H9 (cell line): ENCODE results near the gene DAPK2. TPM values are rescaled to one million over a fixed set of nuclear protein-coding genes. Genes with fewer than 3 reads are reported as not detected.

ENCODE experiments used
- DNase-seq: peaks from one replicate; pipeline ENCODE4 v3.0.0-alpha.2; 2017
- H2AFZ ChIP-seq: one replicate; pipeline ENCODE4 v1.6.1; 2013; ENCODE audit warnings: mild to moderate bottlenecking, low read length, control low read depth, moderate library complexity
- H2AK5ac ChIP-seq: 2 replicates; pipeline ENCODE4 v1.6.1; 2013; ENCODE audit warnings: low read length, control low read depth, mixed read lengths; ENCODE audit not compliant: insufficient read length
- H2BK120ac ChIP-seq: one replicate; pipeline ENCODE4 v1.6.1; 2013; ENCODE audit warnings: low read depth, mild to moderate bottlenecking, low read length, control low read depth, inconsistent platforms; ENCODE audit not compliant: poor library complexity, severe bottlenecking
- H2BK12ac ChIP-seq: 2 replicates; pipeline ENCODE4 v1.6.1; 2013; ENCODE audit warnings: low read length, control low read depth, mixed read lengths, low read depth; ENCODE audit not compliant: insufficient read length
- H2BK15ac ChIP-seq: 2 replicates; pipeline ENCODE4 v1.6.1; 2013; ENCODE audit warnings: low read depth, low read length, control low read depth
- H2BK20ac ChIP-seq: one replicate; pipeline ENCODE4 v1.6.1; 2013; ENCODE audit warnings: low read depth, mild to moderate bottlenecking, low read length, control low read depth, inconsistent platforms; ENCODE audit not compliant: poor library complexity, severe bottlenecking
- H2BK5ac ChIP-seq: 2 replicates; pipeline ENCODE4 v1.6.1; 2013; ENCODE audit warnings: low read length, control low read depth, mixed read lengths; ENCODE audit not compliant: insufficient read length
- H3K14ac ChIP-seq: 2 replicates; pipeline ENCODE4 v1.6.1; 2013; ENCODE audit warnings: low read length, control low read depth; ENCODE audit not compliant: insufficient read depth
- H3K18ac ChIP-seq: 2 replicates; pipeline ENCODE4 v1.6.1; 2013; ENCODE audit warnings: low read depth, mild to moderate bottlenecking, mixed read lengths, low read length, control low read depth; ENCODE audit not compliant: insufficient read length
- H3K23ac ChIP-seq: 2 replicates; pipeline ENCODE4 v1.6.1; 2013; ENCODE audit warnings: low read length, control low read depth, mixed read lengths, low read depth; ENCODE audit not compliant: insufficient read length
- H3K23me2 ChIP-seq: 2 replicates; pipeline ENCODE4 v1.6.1; 2013; ENCODE audit warnings: low read depth, mild to moderate bottlenecking, mixed read lengths, low read length, control low read depth; ENCODE audit not compliant: insufficient read length, poor library complexity, severe bottlenecking
- H3K27ac ChIP-seq: 2 replicates; pipeline ENCODE4 v1.5.1; 2013; ENCODE audit warnings: low read length, control low read depth, mixed read lengths, low read depth; ENCODE audit not compliant: insufficient read length
- H3K27me3 ChIP-seq: 2 replicates; pipeline ENCODE4 v1.6.1; 2013; ENCODE audit warnings: low read length, control low read depth, inconsistent platforms; ENCODE audit not compliant: insufficient read depth
- H3K4ac ChIP-seq: 2 replicates; pipeline ENCODE4 v1.6.1; 2013; ENCODE audit warnings: low read depth, mild to moderate bottlenecking, control low read depth, inconsistent platforms, low read length, moderate library complexity
- H3K4me1 ChIP-seq: 2 replicates; pipeline ENCODE4 v1.6.1; 2013; ENCODE audit warnings: low read length, control low read depth, inconsistent platforms; ENCODE audit not compliant: insufficient read depth
- H3K4me2 ChIP-seq: 2 replicates; pipeline ENCODE4 v1.6.1; 2013; ENCODE audit warnings: low read length, control low read depth, mixed read lengths; ENCODE audit not compliant: insufficient read length, insufficient read depth
- H3K56ac ChIP-seq: 2 replicates; pipeline ENCODE4 v1.6.1; 2013; ENCODE audit warnings: low read depth, mild to moderate bottlenecking, mixed read lengths, low read length, control low read depth; ENCODE audit not compliant: insufficient read length
- H3K79me1 ChIP-seq: 2 replicates; pipeline ENCODE4 v1.6.1; 2013; ENCODE audit warnings: low read depth, mild to moderate bottlenecking, moderate library complexity, low read length, control low read depth, inconsistent platforms; ENCODE audit not compliant: insufficient read depth, poor library complexity, severe bottlenecking
- H3K79me2 ChIP-seq: 2 replicates; pipeline ENCODE4 v1.6.1; 2013; ENCODE audit warnings: low read length, control low read depth, inconsistent platforms; ENCODE audit not compliant: insufficient read depth
- H3K9ac ChIP-seq: 2 replicates; pipeline ENCODE4 v1.6.1; 2013; ENCODE audit warnings: low read length, control low read depth, mixed read lengths; ENCODE audit not compliant: insufficient read length; ENCODE audit errors: extremely low read depth
- H3K9me3 ChIP-seq: one replicate; pipeline ENCODE4 v1.6.1; 2013; ENCODE audit warnings: low read depth, low read length, inconsistent platforms; ENCODE audit not compliant: control insufficient read depth
- H3T11ph ChIP-seq: one replicate; pipeline ENCODE4 v1.6.1; 2013; ENCODE audit warnings: mild to moderate bottlenecking, low read length, control low read depth, inconsistent platforms
- H4K20me1 ChIP-seq: one replicate; pipeline ENCODE4 v1.6.1; 2013; ENCODE audit not compliant: control insufficient read depth, insufficient read length, insufficient read depth
- H4K5ac ChIP-seq: 2 replicates; pipeline ENCODE4 v1.6.1; 2013; ENCODE audit warnings: low read depth, mild to moderate bottlenecking, mixed read lengths, low read length, control low read depth; ENCODE audit not compliant: insufficient read length
- H4K8ac ChIP-seq: replicated peaks from 2 replicates; pipeline ENCODE4 v1.6.1; 2013; ENCODE audit warnings: low read length, control low read depth, mixed read lengths, low read depth; ENCODE audit not compliant: insufficient read length
- H4K91ac ChIP-seq: 2 replicates; pipeline ENCODE4 v1.6.1; 2013; ENCODE audit warnings: low read depth, mild to moderate bottlenecking, moderate library complexity, mixed read lengths, low read length, control low read depth; ENCODE audit not compliant: insufficient read length
- H3K27ac Mint-ChIP-seq, 3 experiments: 2 replicates in 2 of 3; 3 replicates in 1 of 3; pipeline ENCODE4 v1.8.0; 2020 to 2021; ENCODE audit warnings: mixed read lengths in 3 of 3, mild to moderate bottlenecking in 1 of 3, moderate library complexity in 1 of 3
- H3K27me3 Mint-ChIP-seq: 2 replicates; pipeline ENCODE4 v1.8.0; 2021; ENCODE audit warnings: low read depth, mild to moderate bottlenecking, moderate library complexity, mixed read lengths
- H3K36me3 Mint-ChIP-seq, 3 experiments: 2 replicates in 2 of 3; 3 replicates in 1 of 3; pipeline ENCODE4 v1.8.0; 2020 to 2021; ENCODE audit warnings: low read depth in 3 of 3, mixed read lengths in 3 of 3; ENCODE audit not compliant: insufficient read depth in 1 of 3
- H3K4me1 Mint-ChIP-seq, 2 experiments: 2 replicates each; pipeline ENCODE4 v1.8.0; 2020; ENCODE audit warnings: mixed read lengths in 2 of 2
- H3K4me3 Mint-ChIP-seq, 2 experiments: 2 replicates in 1 of 2; 3 replicates in 1 of 2; pipeline ENCODE4 v1.8.0; 2020 to 2021; ENCODE audit warnings: mild to moderate bottlenecking in 2 of 2, mixed read lengths in 2 of 2, moderate library complexity in 1 of 2
- H3K9me3 Mint-ChIP-seq, 2 experiments: 2 replicates in 1 of 2; 3 replicates in 1 of 2; pipeline ENCODE4 v1.8.0; 2020; ENCODE audit warnings: mild to moderate bottlenecking in 2 of 2, mixed read lengths in 2 of 2, moderate library complexity in 1 of 2
- CTCF ChIP-seq: fragments of 200-600 bp; sonication (generic); conservative IDR thresholded peaks from 3 replicates; pipeline ENCODE4 v1.8.0; 2021; ENCODE audit warnings: antibody characterized with exemption, mild to moderate bottlenecking
- WGBS: extraction: QIAGEN DNeasy Blood & Tissue Kit; methylation state at CpG from one replicate; pipeline ENCODE4 v1.1.7; 2013; ENCODE audit warnings: missing lambda C conversion rate, low lambda C conversion rate, mixed read lengths; ENCODE audit not compliant: insufficient read length; ENCODE audit errors: extremely low coverage; 5-methylcytosine and 5-hydroxymethylcytosine counted together
- total RNA-seq: library from RNA; stranded (reverse); gene quantifications from 2 replicates; pipeline ENCODE4 v1.2.1, GENCODE V29; 2021

Gene DAPK2
- total RNA-seq, 1 experiment from 2014 or later, result 3.5 TPM

- DNase-seq, result no peak
- TF ChIP-seq CTCF, result no peak
- no peak overlapping the region for H2BK5ac ChIP-seq
- H3K27ac ChIP-seq, result no peak overlapping the region
- H3K14ac ChIP-seq, result no peak overlapping the region
- H4K20me1 ChIP-seq, result no peaks in the 10 kb centered on the region
- no peak overlapping the region for H3K56ac ChIP-seq
- H2BK12ac ChIP-seq, result no peak overlapping the region
- H4K5ac ChIP-seq, result no peak overlapping the region
- H2BK15ac ChIP-seq, result no peak overlapping the region
- Mint-ChIP-seq H3K27ac (peak overlapping the region in 2 of 3 experiments; percentile 14 to 37; a peak in 2 of 7 replicates), H3K9me3 (no peaks in the 10 kb centered on the region), H3K4me1 (peaks cover 4 to 9% of the 10 kb centered on the region in 2 experiments), H3K36me3 (no peaks in the 10 kb centered on the region), H3K4me3 (no peak overlapping the region), H3K27me3 (no peaks in the 10 kb centered on the region)
- H3K4me2 ChIP-seq, result no peak overlapping the region
- H3K4ac ChIP-seq, result no peak overlapping the region
- no peak overlapping the region for H3K9ac ChIP-seq
- H3K27me3 ChIP-seq, result peaks cover 3% of the 10 kb centered on the region; the same call in 1 of the 2 replicates
- no peak overlapping the region for H2BK120ac ChIP-seq
- H3K23ac ChIP-seq, result no peak overlapping the region
- H3K79me2 ChIP-seq, result no peaks in the 10 kb centered on the region
- no peak overlapping the region for H4K8ac ChIP-seq
- H2BK20ac ChIP-seq, result no peak overlapping the region
- no peak overlapping the region for H3T11ph ChIP-seq
- no peaks in the 10 kb centered on the region for H3K4me1 ChIP-seq
- H4K91ac ChIP-seq, result no peak overlapping the region
- H2AFZ ChIP-seq, result no peak overlapping the region
- H3K79me1 ChIP-seq, result no peaks in the 10 kb centered on the region
- no peak overlapping the region for H3K18ac ChIP-seq
- H3K23me2 ChIP-seq, result no peaks in the 10 kb centered on the region
- no peaks in the 10 kb centered on the region for H3K9me3 ChIP-seq
- no CpG with 5 or more reads among the region's 7 CpGs for WGBS
- H2AK5ac ChIP-seq, result no peak overlapping the region
These were observed 116.3 kb downstream of the DAPK2 start for GRCh38 chr15:63930034-63930433.
